ENCODE data around the gene ALPI. TPM values are rescaled to one million over a fixed set of nuclear protein-coding genes. Genes with fewer than 3 reads are reported as not detected.

Gene ALPI
- total RNA-seq, 2 donors from 2014 or later, result not detected

DNA sequence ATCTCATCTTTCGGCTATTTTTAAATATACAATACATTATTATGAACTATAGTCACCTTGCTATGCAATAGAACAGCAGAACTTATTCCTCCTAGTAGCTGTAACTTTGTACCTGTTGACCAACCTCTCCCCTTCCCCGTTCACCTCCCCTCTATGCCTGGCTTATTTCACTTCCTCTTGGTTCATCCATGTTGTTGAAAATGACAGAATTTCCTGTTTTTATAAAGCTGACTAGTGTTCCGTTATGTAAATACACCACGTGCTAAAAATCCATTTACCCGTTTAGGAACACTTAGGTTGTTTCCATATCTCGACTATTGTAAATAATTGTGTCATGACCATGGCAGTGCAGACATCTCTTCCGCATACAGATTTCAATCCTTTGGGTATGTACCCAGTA lies 10.3 kb downstream of the ALPI start:
- Mint-ChIP-seq H3K36me3 (ENCODE audit: insufficient read depth in 2 of 2) (no peaks in the 10 kb centered on the region), H3K27ac (no peak overlapping the region), H3K27me3 (ENCODE audit: low read depth) (peaks cover 35% of the 10 kb centered on the region), H3K4me3 (no peak overlapping the region), H3K4me1 (ENCODE audit: low read depth) (no peaks in the 10 kb centered on the region), H3K9me3 (peaks cover 0 to under 1% of the 10 kb centered on the region in 2 donors)
- DNase-seq (no peak), ATAC-seq (replicated peaks in 1 of 2) (no peak)

DNA sequence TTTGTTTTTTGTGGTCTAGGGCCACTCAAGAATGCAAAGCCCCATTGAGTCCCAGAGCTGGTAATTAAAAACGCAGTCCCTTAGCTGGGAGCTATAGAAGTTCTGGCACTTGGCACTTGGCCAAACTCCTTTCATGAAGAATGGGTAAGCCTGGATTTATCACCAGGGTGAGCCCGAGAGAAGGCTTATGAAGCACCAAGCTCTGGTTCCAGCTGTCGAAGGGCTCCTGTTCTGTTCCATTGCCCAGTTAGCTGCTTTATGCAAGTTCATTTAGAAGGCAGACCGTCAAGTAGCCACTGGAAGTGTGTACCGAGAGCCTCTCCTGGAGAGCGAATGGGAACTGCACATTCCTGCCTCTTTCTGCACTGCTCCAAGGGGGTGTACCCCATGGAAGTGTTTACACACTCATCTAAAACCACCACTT lies 17.5 kb downstream of the ALPI start:
- no peak overlapping the region for H3K4me3 Mint-ChIP-seq
- no peak for ATAC-seq (replicated peaks in 1 of 2)
- peaks cover 12 to 14% of the 10 kb centered on the region in 2 donors for H3K9me3 Mint-ChIP-seq
- peaks cover 45% of the 10 kb centered on the region for H3K27me3 Mint-ChIP-seq (ENCODE audit: low read depth)
- H3K4me1 Mint-ChIP-seq (ENCODE audit: low read depth), result no peaks in the 10 kb centered on the region
- DNase-seq, result no peak
- peaks cover 6% of the 10 kb centered on the region in 2 donors for H3K36me3 Mint-ChIP-seq (ENCODE audit: insufficient read depth in 2 of 2)
- H3K27ac Mint-ChIP-seq, result no peak overlapping the region

DNA sequence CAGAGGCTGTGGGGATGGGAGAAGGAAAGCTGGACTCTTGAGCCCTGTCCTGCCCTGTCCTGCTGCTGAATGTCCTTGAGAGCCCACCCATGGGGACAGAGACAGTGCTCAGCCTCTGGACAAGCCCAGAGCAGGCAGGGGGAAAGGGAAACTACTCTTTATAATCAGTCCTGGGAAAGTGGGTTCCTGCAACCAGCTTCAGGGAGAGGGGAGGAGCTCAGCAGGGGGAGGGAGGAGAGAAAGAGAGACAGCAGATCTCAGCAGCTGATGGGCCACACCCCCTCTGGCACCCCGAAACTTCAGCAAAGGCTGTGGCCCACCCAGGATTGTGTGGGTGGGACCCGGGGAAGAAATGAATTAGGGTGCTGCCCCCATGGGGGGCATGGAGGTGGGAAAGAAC lies 20.1 kb downstream of the ALPI start:
- Mint-ChIP-seq H3K27me3 (ENCODE audit: low read depth) (peaks cover 28% of the 10 kb centered on the region), H3K9me3 (peaks cover 12 to 14% of the 10 kb centered on the region in 2 donors), H3K4me1 (ENCODE audit: low read depth) (no peaks in the 10 kb centered on the region), H3K36me3 (ENCODE audit: insufficient read depth in 2 of 2) (peaks cover 6% of the 10 kb centered on the region in 2 donors), H3K27ac (no peak overlapping the region), H3K4me3 (no peak overlapping the region)
- DNase-seq, result no peak
- ATAC-seq (replicated peaks in 1 of 2), result no peak

DNA sequence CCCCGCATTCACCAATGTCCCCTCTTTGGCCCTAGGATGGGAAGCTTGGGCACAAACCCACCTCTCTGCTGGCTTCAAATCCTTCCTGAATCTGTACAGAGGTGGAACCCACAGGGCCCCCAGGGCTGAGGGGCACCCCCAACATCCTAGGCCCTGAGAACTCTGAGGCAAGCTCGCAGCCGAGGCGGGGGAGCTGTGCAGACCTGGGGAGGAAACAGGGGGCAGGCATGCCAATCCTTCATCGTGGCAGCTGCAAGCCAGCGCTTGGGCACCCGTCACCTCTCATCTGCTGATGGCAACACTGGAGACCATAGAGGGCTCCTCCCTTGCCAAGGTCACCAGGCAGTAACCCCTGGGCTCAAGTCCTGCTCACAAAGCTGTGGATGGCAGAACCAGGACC lies 20.8 kb downstream of the ALPI start:
- Mint-ChIP-seq H3K4me1 (ENCODE audit: low read depth) (no peaks in the 10 kb centered on the region), H3K27ac (no peak overlapping the region), H3K27me3 (ENCODE audit: low read depth) (peaks cover 21% of the 10 kb centered on the region), H3K36me3 (ENCODE audit: insufficient read depth in 2 of 2) (peaks cover 4 to 5% of the 10 kb centered on the region in 2 donors), H3K9me3 (peaks cover 8 to 10% of the 10 kb centered on the region in 2 donors), H3K4me3 (no peak overlapping the region)
- DNase-seq, result no peak
- ATAC-seq (replicated peaks in 1 of 2), result no peak

DNA sequence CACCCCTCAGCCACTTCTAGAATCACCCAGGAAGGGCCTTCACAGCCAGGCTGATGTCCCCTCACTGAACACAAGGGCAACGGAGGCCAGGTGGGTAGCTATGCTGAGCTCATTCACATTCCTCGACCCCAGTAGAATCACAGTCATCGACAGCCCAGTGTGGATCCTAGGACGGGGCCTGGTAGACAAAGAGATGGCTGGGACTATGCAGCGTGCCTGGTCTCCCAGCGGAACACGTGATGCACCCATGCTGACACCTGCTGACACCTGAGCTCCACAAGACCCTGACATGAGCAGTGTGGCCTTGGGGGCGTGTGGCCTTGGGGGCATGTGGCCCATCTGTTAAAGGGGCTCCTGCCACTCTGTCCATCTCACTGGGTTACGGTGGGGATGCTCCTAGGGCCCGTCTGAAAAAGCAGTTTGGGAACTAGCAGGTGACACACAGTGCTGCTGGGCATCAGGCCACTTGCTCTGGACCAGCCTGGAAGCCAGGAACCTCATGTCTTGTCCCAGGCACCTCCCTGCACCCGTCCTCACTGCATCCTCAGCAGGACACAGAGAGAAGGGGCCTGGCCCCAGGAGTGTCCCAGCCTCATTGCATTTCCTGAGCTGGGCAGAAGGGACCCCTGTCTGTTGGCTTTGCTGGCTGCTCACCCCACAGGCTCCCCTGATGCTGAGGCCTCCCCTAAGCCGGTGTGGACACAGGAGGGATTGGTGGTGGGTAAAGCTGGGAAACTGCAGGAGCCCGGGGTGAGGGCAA lies 22.0 kb downstream of the ALPI start:
- no peak for DNase-seq

DNA sequence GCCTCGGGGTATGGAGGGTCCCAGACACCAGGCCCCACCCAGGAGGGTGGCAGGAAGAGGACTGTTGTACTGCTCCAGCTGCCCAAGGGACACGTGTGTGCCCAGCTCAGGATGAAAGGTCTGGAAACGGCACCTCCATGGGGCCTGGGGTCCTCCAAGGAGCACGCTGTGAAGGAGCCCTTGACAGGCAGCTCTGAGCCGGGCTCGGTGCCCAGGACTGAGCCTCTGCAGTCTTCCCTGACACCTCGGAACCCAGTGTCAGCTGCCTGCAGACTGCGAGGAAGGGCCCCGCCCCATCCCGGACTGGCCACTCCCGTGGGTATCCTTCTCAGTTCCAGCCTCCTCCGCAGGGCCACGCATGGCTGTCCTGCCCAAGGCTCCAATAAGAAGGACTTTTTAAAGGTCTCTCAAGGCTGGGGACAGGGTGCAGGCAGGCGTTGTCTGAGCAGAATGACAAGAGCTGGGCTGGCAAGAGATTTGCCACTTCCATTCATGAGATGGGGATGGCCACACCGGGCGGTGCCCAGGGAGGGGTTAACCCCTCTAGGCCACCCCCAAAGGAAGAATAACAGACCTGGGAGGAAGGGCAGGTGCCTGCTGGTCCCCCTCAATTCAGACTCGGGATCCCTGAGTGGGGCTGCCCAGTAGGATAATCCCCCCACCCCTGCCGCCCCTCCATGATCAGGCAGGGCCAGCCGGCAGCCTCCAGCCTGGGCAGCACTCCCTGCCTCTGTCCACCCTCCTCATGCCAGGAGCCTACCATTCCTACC lies 22.8 kb downstream of the ALPI start:
- Mint-ChIP-seq H3K4me1 (ENCODE audit: low read depth) (no peaks in the 10 kb centered on the region), H3K4me3 (no peak overlapping the region), H3K36me3 (ENCODE audit: insufficient read depth in 2 of 2) (no peaks in the 10 kb centered on the region), H3K27me3 (ENCODE audit: low read depth) (peaks cover 7% of the 10 kb centered on the region), H3K9me3 (no peaks in the 10 kb centered on the region), H3K27ac (no peak overlapping the region)
- DNase-seq (no peak), ATAC-seq (replicated peaks in 1 of 2) (no peak)

More for the DNA sequence above, 22.0 kb downstream of the ALPI start:
- H3K27ac Mint-ChIP-seq, result no peak overlapping the region
- H3K4me3 Mint-ChIP-seq, result no peak overlapping the region
- no peak for ATAC-seq (replicated peaks in 1 of 2)
- peaks cover under 1 to 2% of the 10 kb centered on the region in 2 donors for H3K36me3 Mint-ChIP-seq (ENCODE audit: insufficient read depth in 2 of 2)
- H3K4me1 Mint-ChIP-seq (ENCODE audit: low read depth), result no peaks in the 10 kb centered on the region
- H3K9me3 Mint-ChIP-seq, result peaks cover 1% of the 10 kb centered on the region in 2 donors
- H3K27me3 Mint-ChIP-seq (ENCODE audit: low read depth), result peaks cover 10% of the 10 kb centered on the region

DNA sequence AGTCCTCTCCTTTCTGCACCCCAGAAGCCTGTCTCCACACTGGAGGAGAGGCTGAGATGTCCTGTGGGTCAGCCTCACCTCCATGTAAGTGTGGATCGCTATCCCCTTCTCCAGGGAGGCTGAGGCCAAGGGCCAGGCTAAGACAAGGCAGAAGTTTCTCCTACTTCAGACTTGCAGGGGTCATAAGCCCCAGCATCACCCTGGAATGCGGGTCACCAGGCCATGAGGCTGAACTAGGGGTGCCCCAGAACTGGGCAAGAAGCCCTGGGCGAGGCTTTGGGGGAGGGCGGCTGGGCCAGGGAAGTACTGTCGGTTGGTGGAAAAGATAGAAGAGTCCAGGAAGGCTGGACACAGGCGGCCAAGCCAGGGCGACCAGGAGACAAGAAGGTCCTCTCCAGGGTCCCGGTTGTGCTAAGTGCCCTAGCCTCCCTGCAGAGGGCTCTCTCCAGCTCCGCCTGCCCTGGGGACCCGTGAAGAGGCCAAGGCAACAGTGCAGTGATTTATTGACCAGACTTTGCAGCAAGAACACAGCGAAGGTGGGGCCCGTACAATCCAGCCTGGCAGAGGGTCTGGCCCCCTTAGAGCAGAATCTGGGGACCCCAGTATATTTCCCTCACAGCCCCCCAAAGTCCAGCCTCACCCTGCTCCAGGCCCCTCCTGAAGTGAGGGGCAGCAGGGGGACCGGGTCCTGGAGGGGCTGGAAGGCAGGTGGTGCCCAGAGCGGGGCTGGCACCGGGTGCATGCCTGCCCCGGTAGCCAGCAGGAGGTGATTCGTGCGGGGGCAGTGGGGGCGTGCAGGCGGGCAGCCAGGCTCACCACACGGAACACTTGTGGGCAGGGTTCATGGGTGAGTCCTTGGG lies 23.6 kb downstream of the ALPI start:
- Mint-ChIP-seq H3K27me3 (ENCODE audit: low read depth) (peaks cover 7% of the 10 kb centered on the region), H3K4me1 (ENCODE audit: low read depth) (no peaks in the 10 kb centered on the region), H3K27ac (no peak overlapping the region), H3K4me3 (no peak overlapping the region), H3K36me3 (ENCODE audit: insufficient read depth in 2 of 2) (no peaks in the 10 kb centered on the region), H3K9me3 (no peaks in the 10 kb centered on the region)
- no peak for DNase-seq
- no peak for ATAC-seq (replicated peaks in 1 of 2)

DNA sequence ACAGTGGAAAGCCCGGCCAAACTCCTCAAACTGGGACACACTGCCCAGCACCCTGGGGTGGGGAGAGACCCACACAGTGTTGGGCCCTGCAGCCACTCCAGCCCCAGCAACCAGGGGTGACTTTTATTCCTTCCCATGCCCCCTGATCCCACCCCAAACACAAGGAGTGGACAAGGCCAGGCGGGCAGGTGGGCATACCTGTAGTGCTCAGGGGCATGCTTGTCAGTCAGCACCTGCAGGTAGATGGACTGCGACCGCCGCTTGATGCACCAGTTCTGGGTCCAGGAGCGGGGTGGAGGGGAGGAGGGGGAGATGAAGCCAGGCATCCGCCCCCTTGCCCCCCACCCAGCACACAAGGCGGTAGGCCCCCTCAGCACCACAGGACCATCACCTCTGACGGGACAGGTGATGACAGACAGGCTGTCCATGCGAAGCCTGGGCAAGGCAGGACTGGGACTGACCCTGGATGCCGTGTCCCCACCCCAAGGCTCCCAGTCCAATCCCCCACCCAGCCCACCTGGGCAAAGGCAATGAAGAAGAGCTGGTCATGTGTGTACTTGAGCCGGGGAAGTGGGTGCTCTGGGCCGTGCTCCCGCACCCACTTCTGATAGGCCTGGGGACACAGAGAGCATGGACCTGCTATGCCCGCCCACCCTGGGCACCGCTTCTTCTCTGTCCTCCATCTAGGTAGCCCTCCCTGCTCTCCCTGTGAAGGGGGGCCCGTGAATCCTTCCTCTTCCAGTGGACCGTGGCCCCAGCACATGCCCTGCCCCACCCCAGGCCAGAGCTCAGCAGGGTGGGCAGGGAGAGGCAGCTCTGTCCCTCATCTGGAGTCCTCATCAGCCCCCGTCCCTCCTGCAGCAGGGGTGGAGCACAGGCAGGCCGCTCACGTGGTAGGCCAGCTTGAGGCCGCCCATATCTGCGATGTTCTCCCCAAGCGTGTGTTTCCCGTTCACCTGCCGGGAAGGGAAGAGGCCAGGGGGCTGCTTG lies 24.5 kb downstream of the ALPI start:
- Mint-ChIP-seq H3K27ac (no peak overlapping the region), H3K36me3 (ENCODE audit: insufficient read depth in 2 of 2) (no peaks in the 10 kb centered on the region), H3K4me3 (no peak overlapping the region), H3K4me1 (ENCODE audit: low read depth) (no peaks in the 10 kb centered on the region), H3K27me3 (ENCODE audit: low read depth) (peaks cover 14% of the 10 kb centered on the region), H3K9me3 (no peaks in the 10 kb centered on the region)
- ATAC-seq (replicated peaks in 1 of 2) (peak in 1 of 2 donors; percentile 5), DNase-seq (no peak)

DNA sequence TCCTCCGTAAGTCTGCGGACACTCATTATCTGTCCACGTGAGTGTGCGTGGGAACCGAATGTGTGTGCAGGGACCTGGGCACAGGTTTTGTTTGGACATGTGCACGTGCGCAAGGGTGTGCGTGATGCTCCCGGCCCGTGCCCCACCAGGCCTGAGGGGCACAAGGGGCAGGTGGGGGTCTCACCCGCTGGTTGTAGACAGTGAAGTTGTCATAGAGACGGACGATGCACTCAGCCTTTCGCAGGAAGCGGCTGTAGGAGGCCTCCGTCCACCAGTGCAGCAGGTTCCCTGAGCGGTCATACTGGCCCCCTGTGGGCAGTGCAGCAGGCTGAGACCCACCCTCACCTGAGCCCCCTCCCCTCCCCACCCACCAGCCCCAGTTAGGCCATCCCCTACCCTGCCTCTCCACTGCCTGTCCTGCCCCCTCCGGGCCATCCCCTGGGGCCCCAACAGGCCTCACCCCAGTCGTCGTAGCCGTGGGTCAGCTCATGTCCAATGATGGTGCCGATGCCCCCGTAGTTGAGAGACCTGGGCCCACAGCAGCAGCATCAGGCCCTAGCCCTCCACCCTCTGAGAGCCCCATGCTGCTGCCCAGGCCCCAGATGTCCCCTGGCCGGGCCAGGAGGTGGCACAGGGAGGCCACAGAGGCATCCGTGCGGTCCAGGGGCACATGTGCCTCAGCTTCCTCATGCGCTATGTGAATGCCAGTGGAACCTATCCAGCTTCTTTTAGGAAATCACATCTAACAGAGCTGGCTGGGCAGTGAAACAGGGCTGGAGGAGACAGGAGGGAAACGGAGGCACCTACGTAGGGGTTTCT lies 25.6 kb downstream of the ALPI start:
- Mint-ChIP-seq H3K36me3 (ENCODE audit: insufficient read depth in 2 of 2) (no peaks in the 10 kb centered on the region), H3K27ac (no peak overlapping the region), H3K4me3 (no peak overlapping the region), H3K9me3 (no peaks in the 10 kb centered on the region), H3K4me1 (ENCODE audit: low read depth) (no peaks in the 10 kb centered on the region), H3K27me3 (ENCODE audit: low read depth) (peaks cover 16% of the 10 kb centered on the region)
- DNase-seq, result no peak
- ATAC-seq (replicated peaks in 1 of 2), result no peak

DNA sequence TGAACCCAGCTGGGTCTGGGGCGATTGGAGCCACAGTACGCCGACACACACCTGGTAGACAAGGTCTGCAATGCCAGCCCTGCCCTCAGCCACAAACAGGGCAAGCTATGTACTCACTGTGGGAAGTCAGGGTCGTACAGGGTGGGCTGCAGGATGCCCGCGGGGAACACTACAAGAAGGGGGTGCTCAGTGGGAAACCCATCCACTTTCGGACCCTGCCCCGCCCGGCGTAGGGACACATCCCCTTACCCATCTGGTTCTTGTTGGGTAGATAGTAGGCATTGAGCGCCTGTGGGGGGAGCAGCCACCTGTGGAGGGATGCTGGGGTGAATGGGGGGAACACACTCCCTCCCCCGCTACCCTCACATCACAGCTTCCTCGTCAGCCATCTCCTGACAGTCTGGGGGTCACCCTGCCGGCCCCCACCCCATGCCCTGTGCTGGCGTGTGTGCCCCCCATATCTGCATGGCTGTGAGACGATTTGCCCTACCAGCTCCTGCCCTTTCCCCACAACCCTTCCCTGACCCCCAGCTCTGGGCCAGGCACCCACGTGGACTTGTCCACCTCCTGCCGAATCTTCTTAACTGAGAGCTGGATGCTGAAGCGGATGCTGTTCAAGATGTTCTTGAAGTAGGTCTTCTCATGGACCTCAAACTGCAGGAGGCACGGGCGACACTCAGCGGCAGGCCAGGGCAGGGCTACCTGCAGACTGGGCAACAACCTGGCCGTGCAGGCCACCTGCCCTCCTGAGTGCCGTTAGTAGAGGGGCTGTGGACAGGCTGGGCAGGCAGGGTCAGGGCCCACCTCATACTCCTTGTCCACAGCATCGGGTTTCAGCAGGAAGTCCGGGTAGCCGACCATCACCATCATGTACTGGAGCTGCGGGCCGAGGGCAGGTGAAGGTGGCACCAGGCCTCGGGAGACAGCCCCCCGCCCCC lies 26.6 kb downstream of the ALPI start:
- Mint-ChIP-seq H3K36me3 (ENCODE audit: insufficient read depth in 2 of 2) (no peaks in the 10 kb centered on the region), H3K4me1 (ENCODE audit: low read depth) (no peaks in the 10 kb centered on the region), H3K9me3 (no peaks in the 10 kb centered on the region), H3K4me3 (no peak overlapping the region), H3K27me3 (ENCODE audit: low read depth) (peaks cover 16% of the 10 kb centered on the region), H3K27ac (no peak overlapping the region)
- ATAC-seq (replicated peaks in 1 of 2) (no peak), DNase-seq (no peak)

All from activated T-cell treated with anti-CD3 and anti-CD28 coated beads, Interleukin-2, amount 50 U/mL, for 72 hours (primary cell).